Epithelial cell of esophagus (primary cell): ENCODE data around the gene NUDT12.
A peak's percentile ranks its signal among the peaks of the same experiment; 100 is the strongest.

Experiments used
- DNase-seq: peaks from one replicate; pipeline ENCODE4 v3.0.0; 2010; ENCODE audit warnings: low read depth
- H3K4me3 ChIP-seq: 2 replicates; pipeline ENCODE4 v1.5.1; 2011; ENCODE audit warnings: mild to moderate bottlenecking, low read length, control low read depth
- CTCF ChIP-seq: IDR thresholded peaks from 2 replicates; pipeline ENCODE4 v1.5.1; 2011; ENCODE audit warnings: low read depth, mild to moderate bottlenecking, low read length, control low read depth, inconsistent platforms; ENCODE audit not compliant: insufficient read depth; ENCODE audit errors: missing control alignments

Gene NUDT12

GRCh38 chr5:103562453-103563157 is at the start of gene NUDT12:
Gene NUDT12 (minus strand): TSS chr5:103562789. CDS start chr5:103560248, 2,541 bp downstream.
- no peak for TF ChIP-seq CTCF
- peak; percentile 63 for DNase-seq
- peak within 1 kb of the TSS; percentile 91 for H3K4me3 ChIP-seq

GRCh38 chr5:103607346-103607745 is 44.8 kb upstream of the NUDT12 start:
- no peak overlapping the region for H3K4me3 ChIP-seq
- no peak for DNase-seq
- no peak for TF ChIP-seq CTCF

GRCh38 chr5:103605277-103605676 is 42.7 kb upstream of the NUDT12 start:
- TF ChIP-seq CTCF = no peak
- DNase-seq = no peak
- no peak overlapping the region for H3K4me3 ChIP-seq

GRCh38 chr5:103602438-103602837 is 39.8 kb upstream of the NUDT12 start:
- no peak for TF ChIP-seq CTCF
- no peak overlapping the region for H3K4me3 ChIP-seq
- no peak for DNase-seq

- TF ChIP-seq CTCF = no peak
- H3K4me3 ChIP-seq = no peak overlapping the region
- no peak for DNase-seq
Measured at GRCh38 chr5:103601314-103601713, 38.7 kb upstream of the NUDT12 start.

- TF ChIP-seq CTCF = no peak
- no peak for DNase-seq
- no peak overlapping the region for H3K4me3 ChIP-seq
Measured at GRCh38 chr5:103600086-103600485, 37.5 kb upstream of the NUDT12 start.

- no peak for TF ChIP-seq CTCF
Measured at GRCh38 chr5:103598997-103599566, 36.5 kb upstream of the NUDT12 start.

More at GRCh38 chr5:103598997-103599566, 36.5 kb upstream of the NUDT12 start:
- no peak for DNase-seq
- no peak overlapping the region for H3K4me3 ChIP-seq
